Vagina (tissue), 2 donors: ENCODE results near the gene LRRC27. TPM values are rescaled to one million over a fixed set of nuclear protein-coding genes. Genes with fewer than 3 reads are reported as not detected.

ENCODE experiments used
- DNase-seq, 2 donors: peaks; one replicate each; pipeline ENCODE4 v3.0.0-alpha.2; 2017; ENCODE audit errors: extremely low spot score in 2 of 2
- H3K27ac ChIP-seq: fragments of 200-600 bp; sonication (generic); one replicate; pipeline ENCODE4 v1.5.1; 2019
- H3K27me3 ChIP-seq: fragments of 200-600 bp; sonication (generic); one replicate; pipeline ENCODE4 v1.5.1; 2019
- H3K36me3 ChIP-seq, 2 donors: fragments of 200-600 bp; sonication (generic); one replicate each; pipeline ENCODE4 v1.5.1; 2017 to 2019
- H3K4me1 ChIP-seq: fragments of 200-600 bp; sonication (generic); one replicate; pipeline ENCODE4 v1.5.1; 2019
- H3K4me3 ChIP-seq, 2 donors: fragments of 200-600 bp; sonication (generic); 1 replicate in 1 of 2; 2 replicates in 1 of 2; pipeline ENCODE4 v1.5.1; 2016 to 2019
- H3K9me3 ChIP-seq: fragments of 200-600 bp; sonication (generic); one replicate; pipeline ENCODE4 v1.5.1; 2019
- CTCF ChIP-seq, 3 experiments: fragments of 450-650 bp in 2 of 3; fragments of 200-600 bp in 1 of 3; sonication (generic) in 1 of 3; IDR thresholded peaks; one replicate each; pipeline ENCODE4 v1.5.1; 2017 to 2019; ENCODE audit warnings: antibody characterized with exemption in 3 of 3, mild to moderate bottlenecking in 2 of 3, moderate library complexity in 2 of 3
- POLR2A ChIP-seq, 2 donors: fragments of 450-650 bp; IDR thresholded peaks; one replicate each; pipeline ENCODE4 v1.6.1; 2017; ENCODE audit warnings: antibody characterized with exemption in 2 of 2, mild to moderate bottlenecking in 2 of 2, moderate library complexity in 2 of 2
- POLR2AphosphoS5 ChIP-seq, 2 donors: sonication (generic); formaldehyde crosslinking; IDR thresholded peaks; one replicate each; pipeline ENCODE4 v1.9.0; 2017; ENCODE audit warnings: antibody characterized with exemption in 2 of 2, mild to moderate bottlenecking in 2 of 2, low read depth in 1 of 2; ENCODE audit not compliant: insufficient read depth in 1 of 2
- intact Hi-C: fragments of 100-400 bp; cut with DNase I; formaldehyde crosslinking; loops from one replicate; pipeline ENCODE4 v1.15.1; 2023
- total RNA-seq: library from RNA; depleted of rRNA; stranded (reverse); fragments of >200 nt; gene quantifications from one replicate; pipeline ENCODE4 v1.2.3, GENCODE V29; 2016

LRRC27 gene
- total RNA-seq, 1 donor from 2014 or later: 4.9 TPM

- no peaks in the 10 kb centered on the region for H3K9me3 ChIP-seq
- H3K27ac ChIP-seq: no peak overlapping the region
- H3K27me3 ChIP-seq: no peaks in the 10 kb centered on the region
- TF ChIP-seq CTCF (IDR thresholded peaks at IDR 0.05): no peak
- no peak for TF ChIP-seq POLR2AphosphoS5 (IDR thresholded peaks at IDR 0.05; ENCODE audit: insufficient read depth in 1 of 2, low read depth in 1 of 2)
- TF ChIP-seq POLR2A (IDR thresholded peaks at IDR 0.05): no peak
- H3K36me3 ChIP-seq: peaks cover 0 to 12% of the 10 kb centered on the region in 2 donors
- DNase-seq: no peak
- no peaks in the 10 kb centered on the region for H3K4me1 ChIP-seq
- no peak overlapping the region for H3K4me3 ChIP-seq
- intact Hi-C loops: no loop called here
These were observed 38.7 kb downstream of the LRRC27 start for GRCh38 chr10:132370426-132371340.

GRCh38 chr10:132371641-132372081 lies 39.7 kb downstream of the LRRC27 start:
- Histone ChIP-seq H3K4me3 (no peak overlapping the region), H3K36me3 (peaks cover 0 to 9% of the 10 kb centered on the region in 2 donors), H3K4me1 (no peaks in the 10 kb centered on the region), H3K9me3 (no peaks in the 10 kb centered on the region), H3K27me3 (no peaks in the 10 kb centered on the region), H3K27ac (no peak overlapping the region)
- DNase-seq: no peak
- intact Hi-C loops: no loop called here
- TF ChIP-seq POLR2A (IDR thresholded peaks at IDR 0.05) (no peak), POLR2AphosphoS5 (IDR thresholded peaks at IDR 0.05; ENCODE audit: insufficient read depth in 1 of 2, low read depth in 1 of 2) (no peak), CTCF (IDR thresholded peaks at IDR 0.05) (no peak)

- no peak for DNase-seq
- Histone ChIP-seq H3K27me3 (no peaks in the 10 kb centered on the region), H3K4me3 (no peak overlapping the region), H3K9me3 (no peaks in the 10 kb centered on the region), H3K4me1 (no peaks in the 10 kb centered on the region), H3K27ac (no peak overlapping the region), H3K36me3 (peaks cover 0 to 5% of the 10 kb centered on the region in 2 donors)
- intact Hi-C loops: no loop called here
- TF ChIP-seq CTCF (IDR thresholded peaks at IDR 0.05) (no peak), POLR2A (IDR thresholded peaks at IDR 0.05) (no peak), POLR2AphosphoS5 (IDR thresholded peaks at IDR 0.05; ENCODE audit: insufficient read depth in 1 of 2, low read depth in 1 of 2) (no peak)
These were observed 40.6 kb downstream of the LRRC27 start for GRCh38 chr10:132372516-132373095.

GRCh38 chr10:132373241-132373955 lies 41.4 kb downstream of the LRRC27 start:
- Histone ChIP-seq H3K27me3 (no peaks in the 10 kb centered on the region), H3K36me3 (no peaks in the 10 kb centered on the region), H3K4me3 (no peak overlapping the region), H3K4me1 (no peaks in the 10 kb centered on the region), H3K9me3 (no peaks in the 10 kb centered on the region), H3K27ac (no peak overlapping the region)
- DNase-seq: no peak
- no peak for TF ChIP-seq POLR2A (IDR thresholded peaks at IDR 0.05)
- no peak for TF ChIP-seq CTCF (IDR thresholded peaks at IDR 0.05)
- TF ChIP-seq POLR2AphosphoS5 (IDR thresholded peaks at IDR 0.05; ENCODE audit: insufficient read depth in 1 of 2, low read depth in 1 of 2): no peak
- intact Hi-C loops: no loop called here
